GM12873 (cell line): ENCODE measurements around the gene CLBA1.

ENCODE experiments used
- CTCF ChIP-seq: IDR thresholded peaks from 2 replicates; pipeline ENCODE4 v1.5.1; 2012; ENCODE audit warnings: low read depth, mild to moderate bottlenecking, moderate library complexity, low read length, control low read depth; ENCODE audit not compliant: insufficient read depth; ENCODE audit errors: missing control alignments

The CLBA1 gene

GRCh38 chr14:104985675-104986486, at the start of gene CLBA1:
CLBA1 (plus strand) TSS chr14:104985788; CDS start chr14:104986432, 644 bp downstream.
- TF ChIP-seq CTCF = no peak

- no peak for TF ChIP-seq CTCF
Observed at GRCh38 chr14:104935955-104936354, 49.6 kb upstream of the CLBA1 start.

- no peak for TF ChIP-seq CTCF
Observed at GRCh38 chr14:104936361-104937155, 49.0 kb upstream of the CLBA1 start.

GRCh38 chr14:104937161-104937560, 48.4 kb upstream of the CLBA1 start:
- TF ChIP-seq CTCF = no peak

GRCh38 chr14:104937694-104938365, 47.8 kb upstream of the CLBA1 start:
- TF ChIP-seq CTCF = no peak

- TF ChIP-seq CTCF = no peak
Observed at GRCh38 chr14:104938436-104938835, 47.2 kb upstream of the CLBA1 start.

- TF ChIP-seq CTCF = no peak
Observed at GRCh38 chr14:104938960-104939359, 46.6 kb upstream of the CLBA1 start.
